CD4-positive, alpha-beta T cell treated with Interleukin-4 for 1 hour (primary cell): Measurements from ENCODE around the gene NINJ2.
A peak's percentile ranks its signal among the peaks of the same experiment; 100 is the strongest.
"Not testable (repeated sequence)": the region's sequence is repeated elsewhere in the genome, so short reads cannot be mapped to it uniquely, and the experiment has no call there.

Experiments used
- DNase-seq, 2 donors: peaks; one replicate each; pipeline ENCODE4 v3.0.0-alpha.2; 2020 to 2022

Gene NINJ2, protein sequence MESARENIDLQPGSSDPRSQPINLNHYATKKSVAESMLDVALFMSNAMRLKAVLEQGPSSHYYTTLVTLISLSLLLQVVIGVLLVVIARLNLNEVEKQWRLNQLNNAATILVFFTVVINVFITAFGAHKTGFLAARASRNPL

DNA sequence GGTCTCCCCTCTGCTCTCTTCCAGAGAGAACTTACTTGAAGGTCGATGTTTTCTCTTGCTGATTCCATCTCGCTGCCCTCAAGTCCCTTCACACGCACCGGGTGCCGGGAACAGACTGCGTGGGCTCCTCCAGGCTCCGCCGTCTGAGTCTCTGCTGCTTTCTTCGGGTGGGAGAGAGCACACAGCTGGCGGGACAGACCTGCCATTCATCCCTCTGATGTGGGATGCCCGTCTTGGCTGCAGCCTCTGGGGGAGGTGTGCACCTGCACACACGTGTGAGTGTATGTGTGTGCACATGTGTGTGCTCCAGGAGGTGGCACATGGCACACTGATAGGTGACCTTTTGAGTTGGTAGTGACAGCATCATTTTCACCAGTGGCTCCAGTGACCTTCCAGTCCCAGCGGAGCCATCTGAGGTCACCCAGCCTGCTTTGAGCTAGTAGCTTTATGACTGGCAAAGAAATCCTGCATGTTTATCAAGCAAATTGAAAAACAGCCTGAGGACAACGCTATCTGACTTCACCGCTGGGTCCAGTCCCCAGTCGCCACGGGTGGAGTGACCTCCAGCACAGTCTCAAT, at the start of gene NINJ2:
Gene NINJ2 (minus strand): TSS at position 153 of the 579 bp plus-strand sequence. CDS start 85 bp downstream, at position 68.
- no peak for DNase-seq

DNA sequence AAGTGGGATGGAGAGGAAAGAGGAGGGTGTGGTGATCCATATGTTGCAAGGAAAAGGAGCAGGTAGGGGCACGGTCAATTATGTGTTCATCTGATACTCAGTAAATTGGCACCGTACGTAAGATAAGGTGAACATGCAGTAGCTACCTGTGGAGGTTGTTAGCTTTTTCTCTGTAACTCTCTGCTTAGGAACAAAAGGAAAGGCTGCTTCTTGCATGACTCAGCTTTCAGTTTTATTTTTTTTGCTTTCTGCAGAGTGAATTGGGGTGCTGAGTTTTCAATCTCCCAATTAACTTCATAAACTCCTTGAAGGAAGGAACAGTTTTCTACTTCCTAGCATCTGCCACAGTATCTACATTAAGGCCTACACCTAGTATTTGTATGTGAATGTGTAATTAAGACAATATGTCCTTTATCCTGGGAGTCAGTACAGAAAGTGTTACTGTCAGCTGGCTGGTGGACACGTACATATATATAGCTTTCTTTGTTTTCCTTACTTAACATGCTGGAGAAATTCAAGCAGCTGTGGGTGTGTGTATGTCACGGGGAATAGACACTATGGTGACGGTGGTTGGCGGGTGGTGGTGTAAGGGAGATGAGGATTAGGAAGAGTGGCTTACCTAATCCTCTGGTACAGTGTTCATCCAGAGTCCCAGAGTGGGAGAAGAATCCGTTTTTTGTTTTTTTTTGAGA, 49.1 kb upstream of the NINJ2 start:
- DNase-seq = no peak

DNA sequence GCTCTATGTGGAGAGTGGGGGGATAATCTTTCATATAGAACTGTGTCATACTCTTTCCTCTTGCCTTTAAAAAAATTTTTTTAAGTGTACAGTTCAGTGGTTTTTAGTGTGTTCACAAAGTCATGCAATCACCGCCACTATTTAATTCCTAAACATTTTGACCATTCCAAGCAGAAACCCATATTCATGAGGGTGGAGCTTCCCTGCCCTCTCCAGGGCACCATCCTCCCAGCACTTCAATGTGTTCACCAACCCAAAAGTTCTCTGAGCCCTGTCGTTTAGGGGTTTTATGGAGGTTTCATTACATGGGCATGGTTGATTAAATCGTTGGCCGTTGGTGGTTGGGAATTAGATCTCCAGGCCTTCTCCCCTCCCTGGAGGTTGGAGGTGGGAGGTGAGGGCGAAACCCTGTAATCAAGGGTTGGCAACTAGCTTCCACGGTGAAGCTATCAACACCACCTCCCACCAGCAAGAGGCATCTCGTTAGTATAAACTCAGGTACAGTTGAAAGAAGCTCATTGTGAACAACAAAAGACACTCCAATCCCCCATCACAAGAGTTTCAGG, 46.3 kb upstream of the NINJ2 start:
- DNase-seq = no peak

GRCh38 chr12:708084-708483, 44.8 kb upstream of the NINJ2 start:
- DNase-seq = not testable (repeated sequence)

DNA sequence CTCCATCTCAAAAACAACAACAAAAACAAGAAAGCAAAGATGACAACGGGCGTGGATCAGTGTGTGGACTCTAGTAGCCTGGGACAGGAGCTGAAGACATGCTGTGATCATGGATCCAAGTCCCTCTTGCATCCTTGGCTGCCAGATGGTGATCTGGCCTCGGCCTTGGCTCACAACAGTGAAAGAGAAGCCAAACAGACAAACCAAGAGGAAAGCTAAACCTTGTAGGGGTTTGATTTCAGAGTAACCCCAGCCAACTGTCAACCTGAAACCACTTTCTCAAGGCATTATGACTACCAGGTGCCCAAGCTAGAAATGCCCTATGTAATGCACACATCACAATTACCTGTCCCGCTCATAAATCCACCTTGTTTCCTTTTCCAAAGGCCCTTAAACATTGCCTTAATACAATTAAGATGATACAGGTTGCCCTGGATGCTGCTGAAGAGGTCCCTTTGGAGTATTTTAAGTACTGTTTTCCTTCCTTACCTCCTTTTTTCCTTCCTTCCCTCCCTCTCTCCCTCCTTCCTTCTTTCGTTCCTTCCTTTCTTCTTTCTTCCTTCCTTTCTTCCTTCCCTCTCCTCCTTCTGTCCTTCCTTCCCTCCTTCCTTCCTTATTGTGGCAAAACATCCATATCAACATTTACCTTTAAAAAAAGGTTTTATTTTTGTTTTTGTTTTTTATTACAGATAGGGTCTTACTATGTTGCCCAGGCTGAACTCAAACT, 41.4 kb upstream of the NINJ2 start:
- no peak for DNase-seq

- no peak for DNase-seq
These were observed 38.8 kb upstream of the NINJ2 start for GRCh38 chr12:701896-702539.

DNA sequence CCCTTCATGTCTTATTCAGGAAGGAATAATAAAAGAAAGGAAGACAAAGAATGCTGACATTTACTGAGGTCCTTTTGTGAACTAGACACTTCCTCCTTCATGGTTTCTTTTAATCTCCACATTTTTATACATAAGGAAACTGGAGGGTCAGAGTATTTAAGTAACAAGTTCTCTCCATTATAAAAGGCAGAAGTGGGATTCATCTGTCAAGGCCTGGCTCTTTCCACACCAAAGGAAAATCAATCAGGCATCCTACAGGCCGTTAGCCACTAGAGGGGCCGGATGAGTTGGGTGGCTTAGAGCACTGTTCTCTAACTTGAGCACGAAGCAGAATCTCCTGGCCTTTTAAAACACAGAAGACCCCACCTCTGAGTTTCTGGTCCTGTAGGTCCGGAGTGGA, 36.8 kb upstream of the NINJ2 start:
- DNase-seq = no peak

DNA sequence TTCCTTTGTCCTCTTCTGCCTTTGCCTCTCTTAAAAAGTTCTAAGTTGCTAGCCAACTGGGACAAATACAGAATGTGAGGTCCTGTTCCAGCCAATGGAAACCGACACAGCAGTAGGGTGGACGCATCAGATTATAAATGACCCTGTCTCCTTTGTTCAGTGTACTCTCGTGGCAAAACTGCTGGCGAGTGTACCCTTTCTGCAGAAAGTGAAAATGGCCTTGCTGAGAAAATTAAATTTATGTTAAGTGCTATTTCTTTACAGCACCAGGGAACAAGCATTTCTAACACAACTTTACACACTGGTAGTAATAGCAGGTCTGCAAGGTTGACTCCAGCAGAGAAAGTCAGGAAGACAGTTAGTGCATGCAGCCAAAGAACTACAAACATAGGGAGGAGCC, 35.0 kb upstream of the NINJ2 start:
- not testable (repeated sequence) for DNase-seq

DNA sequence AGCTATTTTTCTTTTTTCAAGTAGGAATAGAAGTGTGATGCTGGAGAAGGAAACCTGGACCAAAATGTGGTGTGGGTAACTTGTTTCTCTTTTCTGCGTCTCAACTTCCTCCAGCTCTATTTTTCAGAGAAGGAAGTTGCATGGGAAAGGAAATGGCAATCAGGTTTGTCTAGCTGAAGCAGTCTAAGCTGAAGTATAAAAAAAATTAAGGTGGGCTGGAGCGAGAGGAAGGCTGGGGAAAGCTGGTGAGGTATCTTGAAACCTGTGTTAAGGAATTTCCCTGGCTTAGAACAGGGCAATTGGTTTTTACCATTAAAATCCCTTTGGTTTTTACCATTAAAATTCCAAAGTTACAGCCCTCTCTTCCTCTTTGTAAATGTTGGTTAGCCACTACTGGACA, 34.2 kb upstream of the NINJ2 start:
- DNase-seq = no peak

DNA sequence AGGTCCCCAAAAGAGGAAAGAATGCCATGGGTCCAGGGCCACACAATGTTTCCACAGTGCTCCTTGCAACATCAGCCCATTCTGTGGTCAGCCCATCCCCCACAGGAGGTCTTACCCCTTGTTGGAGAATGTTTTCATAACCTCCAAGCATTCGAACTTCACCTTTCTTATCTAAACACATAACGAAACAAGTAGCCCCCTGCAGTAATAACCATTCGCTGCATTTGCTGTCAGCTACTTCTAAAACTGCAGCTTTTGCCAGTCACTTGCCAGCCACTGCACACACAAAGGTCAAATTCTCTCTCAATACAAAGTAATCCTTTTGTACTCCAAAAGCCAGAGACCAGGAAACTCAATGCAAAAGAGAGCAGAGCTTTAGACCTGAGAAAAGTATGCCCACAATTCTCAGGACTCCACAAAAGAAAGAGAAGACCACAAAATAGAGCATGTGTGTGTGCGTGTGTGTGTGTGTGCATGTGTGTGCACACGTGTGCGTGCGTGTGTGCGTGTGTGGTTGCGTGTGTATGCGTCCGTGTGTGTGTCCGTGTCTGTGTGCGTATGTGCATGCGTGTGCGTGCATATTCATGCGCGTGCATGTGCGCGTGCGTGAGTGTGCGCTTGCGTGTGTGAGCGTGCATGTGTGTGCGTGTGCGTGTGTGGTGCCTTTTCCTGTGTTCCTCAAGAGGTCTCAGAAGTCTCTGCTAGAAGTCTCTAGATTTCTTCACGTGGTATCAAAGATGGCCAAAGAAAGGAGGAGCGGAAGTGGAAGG, 31.7 kb upstream of the NINJ2 start:
- DNase-seq = no peak

DNA sequence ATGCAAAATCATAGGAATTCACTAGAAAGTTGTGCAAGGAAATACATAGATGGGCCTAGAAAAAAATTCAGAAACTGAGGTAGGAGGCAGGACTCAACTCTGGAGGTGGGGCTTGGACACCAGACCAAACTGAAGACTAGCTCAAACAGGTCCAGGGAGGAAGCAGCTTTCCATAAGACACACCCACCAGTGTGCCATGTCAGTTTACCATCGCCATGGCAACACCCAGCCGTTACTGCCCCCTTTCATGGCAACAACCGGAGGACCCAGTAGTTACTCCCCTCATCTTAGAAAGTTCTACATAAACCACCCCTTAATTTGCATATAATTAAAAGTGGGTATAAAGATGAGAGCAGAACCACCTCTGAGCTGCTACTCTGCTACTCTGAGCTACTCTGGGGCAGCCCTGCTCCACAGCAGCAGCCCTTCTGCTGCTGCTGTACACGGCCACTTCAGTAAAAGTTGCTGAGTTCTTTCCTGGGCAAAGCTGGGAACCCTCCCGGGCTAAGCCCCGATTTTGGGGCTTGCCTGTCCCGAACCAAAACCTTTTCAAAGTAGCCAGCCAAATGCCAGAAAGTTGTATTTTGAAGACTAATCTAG, 30.8 kb upstream of the NINJ2 start:
- DNase-seq = no peak

- no peak for DNase-seq
These were observed 29.0 kb upstream of the NINJ2 start for GRCh38 chr12:692274-692673.

DNA sequence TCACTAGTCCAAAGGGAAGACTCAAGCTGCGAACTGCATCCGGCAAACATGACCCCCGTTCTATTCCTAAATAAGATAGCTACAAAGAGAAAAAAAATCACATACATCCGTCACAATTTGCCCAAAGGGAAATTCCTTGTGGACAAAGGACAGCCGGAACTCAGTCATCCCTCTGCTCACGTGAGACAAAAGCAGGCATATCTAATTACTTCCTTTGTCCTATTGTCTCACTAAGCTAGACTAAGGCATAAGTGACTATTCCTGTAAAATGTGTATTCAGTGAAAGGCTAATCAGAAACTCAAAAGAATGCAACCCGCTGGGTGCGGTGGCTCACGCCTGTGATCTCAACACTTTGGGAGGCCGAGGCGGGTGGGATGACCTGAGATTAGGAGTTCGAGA, 27.2 kb upstream of the NINJ2 start:
- no peak for DNase-seq

- peak; percentile 92 for DNase-seq
These were observed 22.1 kb upstream of the NINJ2 start for GRCh38 chr12:685388-685787.

DNA sequence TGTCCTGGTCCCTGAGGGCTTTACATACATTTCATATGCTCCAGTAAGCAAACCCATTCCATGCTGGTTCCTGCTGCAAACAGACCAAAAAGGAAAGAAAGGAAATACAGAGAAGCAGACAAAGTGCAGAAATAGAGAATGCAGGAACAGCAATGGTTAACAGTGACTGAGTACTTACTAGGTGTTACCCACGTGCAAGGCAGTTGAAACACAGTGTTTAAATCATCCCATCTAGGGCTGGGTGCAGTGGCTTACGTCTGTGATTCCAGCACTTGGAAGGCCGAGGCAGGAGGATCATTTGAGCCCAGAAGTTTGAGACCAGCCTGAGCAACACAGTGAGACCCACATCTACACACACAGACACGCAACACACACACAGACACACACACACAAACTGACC, 21.2 kb upstream of the NINJ2 start:
- DNase-seq = no peak

- DNase-seq = no peak
These were observed 18.5 kb upstream of the NINJ2 start for GRCh38 chr12:681568-682256.

DNA sequence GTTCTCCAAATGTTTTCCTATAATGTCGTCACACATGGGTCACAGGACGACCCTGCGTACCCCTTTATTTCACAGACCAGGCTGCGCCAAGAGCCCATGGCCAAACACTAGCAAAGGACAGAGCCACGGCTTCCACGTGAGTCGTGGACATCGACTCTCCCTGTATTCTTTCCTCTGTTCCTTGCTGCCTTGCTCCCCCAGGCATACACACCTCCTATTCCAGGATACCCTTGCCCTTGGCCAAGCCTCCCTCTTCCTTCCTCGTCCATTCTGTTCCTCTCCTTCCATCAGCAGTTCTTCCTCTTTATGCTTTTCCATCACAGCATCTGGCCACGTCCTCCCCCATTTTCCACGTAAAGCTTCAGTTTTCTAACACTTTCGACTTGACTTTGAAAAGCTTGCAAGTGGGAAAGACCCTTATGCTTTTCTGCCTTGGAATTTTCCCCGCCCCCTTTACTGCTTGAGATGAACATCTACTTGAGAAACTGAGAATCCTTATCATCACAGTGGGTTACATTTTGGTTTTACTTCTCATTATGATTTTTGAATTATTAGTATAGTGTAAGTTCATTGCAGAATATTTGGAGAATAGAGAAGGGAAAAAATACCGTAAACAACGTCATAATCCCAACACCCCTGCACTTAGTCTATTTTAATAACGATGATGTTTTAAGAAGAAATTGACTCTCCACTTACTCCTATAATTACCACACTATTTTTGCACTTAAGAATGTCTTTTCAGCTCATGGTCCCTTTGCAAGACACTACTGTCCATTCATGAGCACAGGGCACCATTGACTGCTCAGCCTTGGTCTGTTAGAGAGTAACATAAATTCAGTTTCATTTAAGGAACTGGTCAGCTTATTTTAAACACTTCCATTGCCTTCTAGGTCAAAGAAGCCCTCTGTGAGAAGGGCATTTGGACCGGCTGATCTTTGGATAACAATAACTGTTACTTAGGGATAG, 15.8 kb upstream of the NINJ2 start:
- no peak for DNase-seq

- DNase-seq = no peak
These were observed 12.3 kb upstream of the NINJ2 start for GRCh38 chr12:675562-675961.

DNA sequence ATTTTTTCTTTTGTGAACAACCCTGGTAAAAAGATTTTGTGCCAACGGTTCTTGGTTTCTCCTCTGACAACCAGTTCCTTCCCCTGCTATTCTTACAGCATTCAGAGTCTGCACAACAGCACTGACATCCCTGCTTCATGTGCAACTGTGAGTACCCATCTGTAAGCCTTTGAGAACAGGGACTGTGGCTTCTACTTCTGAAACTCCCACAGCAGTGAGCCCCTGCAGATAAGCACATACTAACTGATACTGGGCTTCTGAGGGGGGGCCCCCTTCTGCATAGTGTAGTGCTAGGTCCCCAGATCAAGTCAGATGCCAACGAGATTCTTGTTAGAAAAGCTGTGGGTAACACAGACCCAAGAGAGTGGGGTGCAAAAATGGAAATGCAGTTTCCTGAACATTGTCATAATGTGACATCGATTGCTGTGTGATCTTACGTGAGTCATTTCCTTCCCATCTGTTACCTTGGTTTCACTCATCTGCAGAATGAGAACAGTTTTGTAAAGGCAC, 11.1 kb upstream of the NINJ2 start:
- DNase-seq = peak; percentile 68 to 88

- DNase-seq = no peak
These were observed 10.6 kb upstream of the NINJ2 start for GRCh38 chr12:673849-674248.
